ENCODE data around the gene PLBD2.
A peak's percentile ranks its signal among the peaks of the same experiment; 100 is the strongest.

Gene PLBD2

DNA sequence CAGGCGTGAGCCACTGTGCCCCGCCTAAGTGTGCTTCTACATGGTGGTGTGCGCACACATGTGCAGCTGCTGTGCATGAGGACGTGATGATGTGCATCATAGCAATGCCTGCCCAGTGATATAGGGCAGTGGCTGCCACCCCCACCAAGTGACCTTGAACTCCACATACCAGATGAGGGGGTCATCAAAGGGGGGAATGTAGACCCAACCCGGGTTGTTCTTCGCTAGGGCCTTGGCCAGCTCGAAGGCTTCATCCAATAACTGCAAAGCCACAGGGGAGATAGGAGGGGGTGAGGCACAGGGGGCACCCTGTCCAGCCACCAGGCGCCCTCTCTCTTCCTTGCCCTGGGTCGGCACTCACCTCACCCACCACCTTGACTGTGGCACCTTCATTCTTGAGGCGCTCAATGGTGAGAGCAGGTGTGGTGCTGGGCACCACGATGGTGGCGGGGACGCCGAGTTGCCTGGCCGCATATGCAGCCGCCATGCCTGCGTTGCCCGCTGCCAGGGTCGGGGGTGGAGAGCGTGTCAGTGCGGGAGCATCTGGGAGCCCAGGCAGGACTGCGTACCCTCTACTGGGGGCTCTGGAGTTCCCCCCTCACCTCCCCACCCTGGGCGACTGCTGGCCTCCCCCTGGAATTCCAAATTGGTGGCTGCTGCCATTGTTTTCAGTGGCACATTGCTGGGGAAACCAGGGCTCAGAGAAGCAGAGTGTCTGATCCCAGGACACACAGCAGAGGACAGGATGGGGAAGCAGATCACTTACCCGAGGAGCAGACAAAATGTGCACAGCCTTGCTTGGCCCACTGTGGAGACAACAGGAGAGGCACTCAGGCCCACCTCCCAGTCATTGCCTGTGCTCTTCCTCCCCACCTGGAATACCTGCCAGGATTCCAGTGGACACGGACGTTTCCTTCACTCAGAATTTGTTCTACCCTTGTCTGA lies 40.2 kb downstream of the PLBD2 start:
- no peak for DNase-seq

DNA sequence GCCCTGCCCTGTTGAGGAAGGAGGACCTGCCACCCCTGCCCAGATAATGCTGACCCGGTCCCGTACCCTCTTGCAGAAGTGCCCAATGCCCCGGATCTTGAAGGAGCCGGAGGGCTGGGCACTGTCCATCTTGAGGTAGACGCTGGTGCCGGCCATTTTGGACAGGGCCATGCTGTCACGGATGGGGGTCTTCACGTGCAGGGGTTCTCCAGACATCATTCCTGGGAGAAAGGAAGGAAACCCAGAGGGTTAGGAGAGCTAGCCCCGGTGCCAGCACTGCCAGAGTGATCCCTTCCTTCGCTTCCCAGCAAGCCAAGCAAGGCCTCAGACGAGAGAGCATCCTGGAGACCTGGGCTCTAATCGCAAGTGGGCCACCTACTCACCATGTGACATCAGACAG lies 41.1 kb downstream of the PLBD2 start:
- no peak for DNase-seq

DNA sequence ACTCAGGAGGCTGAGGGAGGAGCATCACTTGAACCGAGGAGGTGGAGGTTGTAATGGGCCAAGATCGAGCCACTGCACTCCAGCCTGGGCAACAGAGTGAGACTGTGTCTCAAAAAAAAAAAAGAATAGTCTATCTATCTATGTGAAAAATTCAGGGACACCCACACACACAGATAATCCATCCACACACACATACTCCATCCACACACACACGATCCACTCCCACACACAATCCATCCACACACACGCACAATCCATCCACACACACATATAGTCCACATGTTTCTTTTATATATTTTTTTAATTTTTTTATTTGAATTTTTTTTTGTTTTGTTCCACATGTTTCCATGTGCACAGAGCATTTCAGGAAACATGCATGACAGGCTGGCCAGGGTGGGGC lies 42.0 kb downstream of the PLBD2 start:
- DNase-seq: no peak

DNA sequence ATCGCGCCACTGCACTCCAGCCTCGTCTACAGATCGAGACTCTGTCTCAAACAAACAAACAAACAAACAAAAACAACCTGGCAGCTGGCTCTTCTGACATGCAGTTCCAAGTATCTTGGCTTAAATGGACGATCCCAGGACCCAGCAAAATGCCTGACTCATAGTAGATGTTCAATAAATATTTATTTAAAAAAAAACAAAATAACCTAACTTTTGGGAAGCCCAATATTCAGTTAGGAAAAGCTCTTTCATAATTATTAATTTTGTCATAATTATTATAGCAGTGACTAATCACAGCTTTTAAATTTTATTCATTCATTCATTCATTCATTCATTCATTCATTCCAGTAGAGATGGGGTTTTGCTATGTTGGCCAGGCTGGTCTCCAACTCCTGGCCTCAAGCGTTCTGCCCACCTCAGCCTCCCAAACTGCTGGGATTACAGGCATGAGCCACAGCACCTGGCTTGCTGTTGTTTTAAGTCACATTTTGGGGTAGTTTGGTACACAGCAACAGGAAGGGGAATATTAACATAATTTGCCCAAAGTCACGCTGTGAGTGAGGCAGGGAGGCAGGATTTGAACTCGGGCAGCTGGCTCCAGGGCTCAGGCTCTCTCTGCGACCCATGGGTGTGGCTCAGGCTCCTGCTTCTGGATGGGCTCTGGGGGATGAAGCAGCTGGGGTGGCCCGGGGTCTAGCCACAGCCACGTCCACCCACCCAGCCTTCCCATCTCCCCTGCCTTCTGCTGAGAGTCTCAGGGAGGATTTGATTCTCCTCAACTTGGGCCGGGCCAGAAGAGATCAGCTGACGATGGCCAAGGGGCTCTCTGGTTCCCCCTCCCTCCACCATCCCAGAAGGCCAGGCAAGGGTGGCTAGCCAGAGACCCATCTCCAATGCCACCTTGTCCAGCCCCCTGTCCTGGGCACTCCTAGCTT lies 42.9 kb downstream of the PLBD2 start:
- no peak for DNase-seq

DNA sequence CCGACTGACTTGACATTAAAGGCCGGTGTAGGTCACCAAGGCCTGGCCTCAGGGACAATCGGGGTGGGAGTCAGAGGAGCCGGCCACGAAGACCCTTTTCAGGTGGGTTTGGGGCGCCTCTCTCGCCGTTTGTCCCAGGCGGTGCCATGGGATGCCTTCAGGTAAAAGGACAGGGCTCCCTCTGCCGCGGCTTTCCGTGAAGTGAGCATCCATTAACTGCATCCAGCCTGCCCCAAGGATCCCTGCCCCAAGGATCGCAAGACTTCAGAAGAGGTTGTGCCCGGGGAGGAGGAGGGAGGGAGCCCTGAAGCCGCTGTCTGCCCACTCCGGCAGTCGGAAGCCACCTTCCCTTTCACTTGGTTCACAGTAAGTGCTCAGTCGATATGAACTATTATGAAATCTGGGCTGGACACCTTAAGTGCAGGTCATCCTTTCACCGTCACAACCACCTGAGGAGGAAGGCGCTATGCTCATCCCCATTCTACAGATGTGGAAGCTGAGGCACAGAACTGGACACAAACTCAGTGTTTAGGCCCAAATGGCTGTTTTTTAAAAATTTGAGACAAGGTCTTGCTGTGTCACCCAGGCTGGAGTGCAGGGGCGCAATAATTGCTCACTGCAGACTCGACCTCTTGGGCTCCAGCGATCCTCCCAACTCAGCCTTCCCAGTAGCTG lies 44.3 kb downstream of the PLBD2 start:
- no peak for DNase-seq

DNA sequence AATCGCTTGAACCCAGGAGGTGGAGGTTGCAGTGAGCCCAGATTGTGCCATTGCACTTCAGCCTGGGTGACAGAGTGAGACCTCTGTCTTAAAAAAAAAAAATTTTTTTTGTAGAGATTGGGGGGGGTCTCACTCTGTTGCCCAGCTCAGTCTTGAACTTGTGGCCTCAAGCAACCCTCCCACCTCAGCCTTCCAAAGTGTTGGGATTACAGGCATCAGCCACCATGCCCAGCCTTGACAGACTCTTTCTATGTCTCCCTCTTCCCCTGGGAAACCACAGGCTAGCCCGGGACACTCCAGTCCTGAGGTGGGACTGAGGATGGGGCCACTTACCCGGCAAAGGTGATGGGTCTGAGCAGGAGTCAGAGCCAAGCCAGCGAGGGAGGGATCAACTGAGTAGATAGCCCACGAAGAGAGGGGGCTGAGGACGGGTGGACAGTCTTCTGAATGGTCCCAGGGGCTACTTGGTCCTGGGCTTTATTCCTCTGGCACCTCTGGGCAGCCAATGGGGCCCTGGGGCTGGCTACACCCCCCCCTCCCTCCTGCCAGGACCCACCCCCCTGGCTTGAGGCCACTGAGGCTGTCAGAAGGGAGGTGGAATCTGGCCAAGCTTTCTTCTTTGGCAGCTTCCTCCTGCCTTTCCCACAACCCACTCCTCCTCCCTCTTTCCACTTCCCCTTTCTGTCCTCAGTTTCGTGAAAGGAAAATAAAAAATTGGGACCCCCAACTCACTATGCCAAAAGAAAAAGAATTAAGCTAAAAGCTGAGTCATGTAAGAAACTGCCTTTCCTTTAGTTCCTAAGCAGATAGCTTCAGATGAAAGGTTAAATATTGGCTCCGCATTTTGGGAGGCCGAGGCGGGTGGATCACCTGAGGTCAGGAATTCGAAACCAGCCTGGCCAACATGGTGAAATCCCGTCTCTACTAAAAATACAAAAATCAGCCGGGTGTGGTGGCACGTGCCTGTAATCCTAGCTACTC lies 45.3 kb downstream of the PLBD2 start, which contains the start of gene SDS:
Gene SDS (minus strand): TSS at position 453 of the 981 bp plus-strand sequence. CDS start 4,179 bp downstream, outside the sequence.
- peak; percentile 48 for DNase-seq

DNA sequence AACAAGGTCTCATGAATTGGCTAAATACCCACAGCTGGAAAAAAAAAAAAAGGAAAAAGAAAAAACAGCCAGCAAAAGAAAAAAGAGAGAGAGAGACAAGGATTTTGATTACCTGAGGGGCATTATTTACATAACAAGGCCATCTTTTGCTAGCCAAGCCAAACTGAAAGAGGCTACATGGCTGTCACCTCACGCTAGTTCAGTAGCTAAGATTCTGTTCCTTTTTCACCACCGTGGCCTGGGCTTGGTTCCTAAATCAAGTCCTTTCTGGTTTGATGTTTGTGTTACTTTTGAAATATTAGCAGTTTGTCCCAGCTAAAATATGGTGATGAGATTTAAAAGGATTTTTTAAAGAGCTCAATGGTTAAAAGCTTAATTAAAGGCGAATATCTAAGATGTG lies 47.3 kb downstream of the PLBD2 start:
- DNase-seq: no peak

DNA sequence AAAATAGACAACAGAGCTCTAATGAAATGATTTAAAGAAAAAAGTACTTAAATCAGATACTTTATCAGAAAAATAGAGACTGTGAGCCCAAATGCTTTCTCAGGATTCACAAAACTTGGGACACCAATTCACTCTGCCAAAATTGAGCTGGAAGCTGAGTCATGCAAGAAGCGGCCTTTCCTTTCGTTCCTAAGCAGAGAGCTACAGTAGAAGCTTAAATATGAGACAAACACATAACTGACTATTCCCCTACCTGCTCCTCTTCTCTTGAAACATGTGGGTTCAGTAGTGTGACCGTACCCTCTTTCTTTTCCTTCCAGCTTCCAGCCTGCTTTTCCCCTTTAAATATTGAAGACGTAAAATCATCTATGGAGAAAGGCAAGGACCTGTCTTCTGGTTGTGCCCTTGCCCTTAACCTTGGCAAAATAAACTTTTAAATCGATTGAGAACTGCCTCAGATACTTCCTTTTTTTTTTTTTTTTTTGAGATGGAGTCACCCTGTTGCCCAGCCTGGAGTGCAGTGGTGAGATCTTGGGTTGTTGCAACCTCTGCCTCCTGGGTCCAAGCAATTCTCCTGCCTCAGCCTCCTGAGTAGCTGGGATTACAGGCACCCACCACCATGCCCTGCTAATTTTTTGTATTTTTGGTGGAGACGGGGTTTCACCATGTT lies 49.7 kb downstream of the PLBD2 start:
- DNase-seq: no peak

DNA sequence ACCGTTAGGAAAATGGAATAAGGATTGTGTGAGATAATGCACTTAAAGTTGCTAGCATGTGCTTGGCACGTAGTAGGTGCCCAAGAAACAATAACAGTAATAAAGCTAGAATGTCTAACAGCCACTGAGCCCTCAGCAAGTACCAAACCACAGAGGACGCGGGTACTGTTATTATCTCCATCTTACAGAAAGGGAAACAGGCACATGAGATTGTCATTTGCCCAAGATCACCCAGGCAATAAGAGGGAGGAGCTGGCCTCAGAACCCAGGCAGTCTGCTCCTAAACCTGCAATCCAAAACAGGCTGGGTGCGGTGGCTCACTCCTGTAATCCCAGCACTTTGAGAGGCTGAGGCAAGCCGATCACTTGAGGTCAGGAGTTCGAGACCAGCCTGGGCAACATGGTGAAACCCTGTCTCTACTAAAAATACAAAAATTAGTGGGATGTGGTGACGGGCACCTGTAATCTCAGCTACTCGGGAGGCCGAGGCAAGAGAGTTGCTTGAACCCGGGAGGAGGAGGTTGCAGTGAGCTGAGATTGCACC lies 50.4 kb downstream of the PLBD2 start:
- DNase-seq: no peak

DNA sequence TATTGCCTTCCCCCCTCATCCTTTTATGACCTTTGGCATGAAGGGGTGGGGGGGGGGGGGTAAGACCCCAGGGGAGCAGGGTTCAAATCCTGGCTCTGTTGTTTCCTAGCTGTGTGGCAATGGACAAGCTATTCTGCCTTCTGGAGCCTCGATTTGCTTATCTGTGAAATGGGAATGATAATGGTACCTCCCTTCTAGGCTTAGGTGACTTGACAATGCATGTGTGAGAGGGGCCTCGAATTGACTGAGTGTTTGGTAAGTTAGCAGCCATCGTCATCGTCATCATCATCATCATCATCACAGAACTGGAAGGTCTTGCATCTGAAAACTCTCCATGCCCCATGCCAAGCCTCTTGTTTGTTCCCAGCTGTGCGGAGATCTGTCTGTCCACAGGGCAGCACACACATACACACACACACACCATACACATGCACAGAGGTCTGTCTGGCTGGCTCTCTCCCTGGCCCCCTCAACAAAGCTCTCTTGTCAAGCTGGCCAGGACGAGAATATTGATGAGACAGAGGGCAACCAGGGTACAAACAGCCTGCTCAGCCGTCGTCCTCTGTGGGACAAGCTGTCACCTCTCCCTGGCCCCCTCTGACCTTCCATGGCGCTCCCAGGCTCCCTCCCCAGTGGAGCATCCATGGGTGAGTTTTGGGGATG lies 51.2 kb downstream of the PLBD2 start:
- DNase-seq: no peak

DNA sequence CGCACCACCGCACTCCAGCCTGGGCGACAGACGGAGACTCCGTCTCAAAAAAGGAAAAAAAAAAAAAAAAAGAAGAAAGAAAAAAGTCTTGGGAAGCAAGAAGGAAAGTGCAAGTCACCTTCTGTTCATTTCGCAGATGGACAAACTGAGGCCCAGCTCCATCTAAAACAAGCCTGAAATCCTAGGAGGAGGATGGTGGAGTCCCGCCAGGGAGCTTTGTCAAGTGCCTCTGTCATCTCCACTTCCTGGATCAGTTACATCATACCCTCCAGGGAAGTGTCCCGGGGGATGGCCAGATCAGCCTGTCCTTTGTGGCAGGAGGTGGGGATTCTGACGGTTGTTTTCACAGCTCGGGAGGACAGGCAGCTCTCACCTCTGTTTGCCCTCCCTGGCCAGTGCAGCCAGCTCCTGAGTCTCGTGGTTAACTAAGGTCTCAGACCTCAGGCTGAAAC lies 55.1 kb downstream of the PLBD2 start:
- no peak for DNase-seq

DNA sequence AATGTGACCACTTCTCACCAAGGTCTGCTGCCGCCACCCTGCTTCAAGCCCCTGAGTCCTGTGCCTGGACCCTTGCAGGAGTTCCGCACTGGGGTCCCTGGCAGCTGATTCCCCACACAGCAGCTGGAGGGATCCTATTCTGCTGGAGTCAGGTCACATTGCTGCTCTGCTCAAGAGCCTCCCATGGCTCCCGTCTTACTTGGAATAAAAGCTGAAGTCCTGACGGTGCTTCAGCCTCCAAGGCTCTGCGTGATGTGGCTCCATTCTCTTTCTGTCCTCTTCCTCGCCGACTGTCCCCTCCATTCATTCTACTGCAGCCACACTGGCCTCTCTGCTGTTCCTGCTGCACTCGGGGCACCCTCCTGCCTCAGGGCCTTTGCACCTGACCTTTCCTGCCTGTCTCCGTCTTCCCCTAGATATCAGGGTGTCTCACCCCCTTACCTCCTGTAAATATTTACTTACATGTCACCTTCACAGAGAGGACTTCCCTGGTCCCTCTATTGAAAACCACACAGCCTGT lies 56.2 kb downstream of the PLBD2 start:
- DNase-seq: no peak

DNA sequence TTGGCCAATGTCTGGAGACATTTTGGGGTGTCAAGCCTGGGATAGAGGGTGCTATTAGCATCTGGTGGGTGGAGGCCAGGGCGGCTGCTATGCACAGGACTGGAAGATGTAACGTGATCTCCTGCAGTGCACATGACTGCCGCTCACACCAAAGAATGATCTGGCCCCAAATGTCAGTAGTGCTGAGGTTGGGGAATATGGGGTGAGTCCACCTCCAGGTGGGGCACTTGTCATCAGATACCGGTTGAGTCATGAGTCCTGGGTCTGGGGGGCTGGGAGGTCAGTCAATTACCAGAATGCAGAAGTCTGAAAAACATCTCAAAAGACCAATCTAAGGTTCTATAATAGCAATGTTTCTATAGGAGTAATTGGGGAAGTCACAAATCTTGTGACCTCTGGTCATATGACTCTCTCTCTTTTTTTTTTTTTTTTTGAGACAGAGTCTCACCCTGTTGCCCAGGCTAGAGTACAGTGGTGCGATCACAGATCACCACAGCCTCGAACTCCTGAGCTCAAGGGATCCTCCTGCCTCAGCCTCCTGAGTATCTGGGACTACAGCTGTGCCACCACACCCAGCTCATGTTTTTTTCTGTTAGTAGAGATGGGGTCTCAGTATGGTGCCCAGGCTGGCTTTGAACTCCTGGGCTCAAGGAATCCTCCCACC lies 57.8 kb downstream of the PLBD2 start:
- no peak for DNase-seq

DNA sequence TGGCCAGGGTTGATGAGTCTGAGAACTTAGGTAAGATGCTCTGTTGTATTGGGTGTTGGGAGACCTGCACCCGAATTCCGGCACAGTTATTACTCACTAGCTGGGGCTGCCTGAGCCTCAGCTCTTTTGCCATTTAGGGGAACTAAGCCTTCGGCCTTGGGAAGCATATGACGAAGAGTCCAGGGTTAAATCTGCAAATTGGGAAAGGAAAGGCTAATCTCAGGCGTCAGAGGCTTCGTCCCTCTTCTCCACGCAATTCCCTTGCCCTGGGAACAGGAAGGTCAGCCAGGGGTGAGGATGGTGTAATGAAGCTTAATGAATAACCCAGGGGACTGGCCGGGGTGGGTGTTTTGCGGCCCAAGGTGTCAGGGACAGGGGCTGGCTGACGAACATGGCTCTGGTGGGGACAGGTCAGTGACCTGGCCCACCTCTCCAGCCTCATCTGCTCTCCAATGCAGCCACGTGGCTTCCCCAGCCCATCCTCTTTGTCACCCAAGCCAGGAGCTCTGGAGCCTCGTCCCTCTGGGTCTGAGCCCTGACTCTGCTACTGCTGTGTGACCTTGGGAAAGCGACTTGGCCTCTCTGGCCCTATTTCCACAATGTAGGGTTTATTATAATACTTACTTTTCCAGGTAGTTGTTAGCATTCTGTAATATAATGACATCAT lies 60.0 kb downstream of the PLBD2 start:
- DNase-seq: no peak

DNA sequence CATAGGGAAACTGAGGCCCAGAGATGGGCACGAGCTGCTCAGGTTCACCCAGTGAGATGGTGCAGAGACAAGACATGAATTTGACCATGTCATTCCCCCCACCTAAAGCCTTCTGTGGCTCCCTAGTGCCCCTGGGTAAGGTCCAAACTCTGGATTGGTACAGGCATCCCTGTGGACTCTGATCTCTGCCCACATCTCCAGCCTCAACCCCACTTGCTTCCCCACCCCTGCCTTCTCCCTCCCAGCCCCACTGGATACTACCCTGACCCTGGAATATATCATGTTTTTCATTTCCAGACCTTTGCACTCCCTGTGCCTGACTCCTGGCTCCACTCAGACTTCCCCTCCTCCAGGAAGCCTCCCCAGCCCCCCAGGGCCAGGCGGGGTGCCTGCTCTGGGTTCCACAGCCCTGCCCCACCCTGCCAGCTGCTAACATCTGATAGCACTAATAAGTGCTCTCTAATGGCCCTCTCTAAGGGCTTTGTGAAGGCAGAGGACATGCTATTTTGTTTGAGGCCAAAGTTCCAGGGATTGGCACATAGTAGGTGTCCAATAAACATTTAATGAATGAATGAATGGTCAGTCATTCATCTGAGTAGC lies 62.7 kb downstream of the PLBD2 start:
- DNase-seq: no peak

DNA sequence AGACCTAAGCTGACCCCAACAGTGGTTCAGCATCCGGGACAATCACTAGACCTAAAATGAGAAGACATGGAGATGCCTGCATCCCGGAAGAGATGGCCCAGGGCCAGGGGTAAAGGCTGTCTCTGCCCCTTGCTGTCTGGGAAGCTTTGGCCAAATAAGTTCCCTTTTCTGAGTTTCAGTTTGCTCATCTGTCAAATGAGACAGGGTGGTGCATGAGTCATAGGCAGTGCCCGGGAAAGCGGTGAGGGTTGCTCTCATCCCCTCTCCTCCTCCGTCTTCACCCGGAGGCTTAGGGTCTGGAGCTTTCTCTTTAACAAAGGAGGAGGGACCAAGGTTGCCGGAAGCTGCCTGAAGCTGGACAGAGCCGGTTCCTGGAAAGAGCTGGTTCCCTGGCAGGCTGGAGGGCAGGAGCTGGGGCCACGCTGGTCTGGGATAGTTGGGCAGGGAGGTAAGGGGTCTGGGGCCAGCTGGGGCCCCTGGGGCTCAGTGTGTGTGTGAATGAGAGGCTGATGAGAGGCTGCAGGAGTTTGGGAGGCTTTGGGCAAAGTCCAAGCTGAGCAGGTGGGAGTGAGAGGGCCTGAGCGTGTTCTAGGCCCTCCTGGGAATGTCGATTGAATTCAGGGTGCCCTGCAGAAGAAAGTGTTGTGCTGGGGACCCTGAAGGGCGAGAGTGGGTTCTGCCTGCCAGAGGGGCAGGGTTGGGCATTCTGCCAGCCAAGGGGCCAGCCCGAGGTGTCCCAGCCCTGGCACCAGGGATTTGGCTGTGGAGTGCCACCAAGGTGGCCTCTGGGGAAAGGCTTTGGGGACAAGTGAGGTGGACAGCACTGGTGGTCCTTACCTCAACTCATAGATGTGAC lies 63.9 kb downstream of the PLBD2 start, which contains the start of gene SDSL:
Gene SDSL (plus strand): TSS at position 351 of the 856 bp plus-strand sequence. CDS start 5,603 bp downstream, outside the sequence.
- DNase-seq: peak; percentile 69
